ENCODE measurements around the gene FSHB. TPM values are rescaled to one million over a fixed set of nuclear protein-coding genes. Genes with fewer than 3 reads are reported as not detected.

FSHB gene
- polyA plus RNA-seq, 1 donor from 2014 or later: not detected

DNA sequence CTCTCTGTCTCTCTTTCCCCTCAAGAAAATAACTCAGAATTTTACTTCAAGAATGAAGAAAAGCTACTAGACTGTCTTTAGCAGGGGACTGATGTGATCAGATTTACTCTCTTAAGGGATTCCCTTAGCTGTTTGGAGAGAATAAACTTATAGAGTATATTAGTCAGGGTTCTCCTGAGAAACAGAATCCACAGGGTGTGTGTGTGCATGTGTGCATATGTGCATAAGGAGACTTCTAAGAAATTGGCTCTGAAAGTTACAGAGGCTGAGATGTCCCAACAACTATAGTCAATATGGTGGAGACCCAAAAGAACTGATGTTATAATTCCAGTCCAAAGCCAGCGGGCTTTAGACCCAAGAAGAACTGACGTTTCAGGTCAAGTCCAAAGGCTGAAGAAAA lies 49.0 kb downstream of the FSHB start:
- Histone ChIP-seq H3K4me2 (ENCODE audit: low read length) (no peak overlapping the region), H3K36me3 (ENCODE audit: insufficient read depth, low read length) (no peaks in the 10 kb centered on the region), H3K27me3 (ENCODE audit: insufficient read depth, low read depth, low read length) (no peaks in the 10 kb centered on the region), H3K9me2 (ENCODE audit: insufficient read depth, low read length) (no peaks in the 10 kb centered on the region), H4K20me1 (ENCODE audit: insufficient read depth) (no peaks in the 10 kb centered on the region), H3K9me3 (ENCODE audit: low read length) (no peaks in the 10 kb centered on the region), H3K79me2 (replicated peaks; ENCODE audit: insufficient read depth, low read length) (no peaks in the 10 kb centered on the region), H3F3A (ENCODE audit: insufficient read depth, low read length, poor library complexity, severe bottlenecking) (no peaks in the 10 kb centered on the region), H3K9ac (ENCODE audit: low read length) (no peak overlapping the region), H2AFZ (ENCODE audit: low read depth, low read length) (no peak overlapping the region), H3K27ac (ENCODE audit: low read length) (no peak overlapping the region), H3K4me3 (ENCODE audit: low read length) (no peak overlapping the region)
- TF ChIP-seq SMC3 (conservative IDR thresholded peaks at IDR 0.05; ENCODE audit: poor library complexity) (no peak), MXI1 (conservative IDR thresholded peaks at IDR 0.05; ENCODE audit: poor library complexity, severe bottlenecking) (no peak), EP300 (conservative IDR thresholded peaks at IDR 0.05; ENCODE audit: poor library complexity, severe bottlenecking) (no peak), TAF1 (IDR thresholded peaks at IDR 0.05; ENCODE audit: low read depth) (no peak), EZH2 (IDR thresholded peaks at IDR 0.05; ENCODE audit: borderline replicate concordance, insufficient read depth, low read length, poor library complexity, severe bottlenecking) (no peak), RAD21 (conservative IDR thresholded peaks at IDR 0.05) (no peak)
- TF ChIP-seq, protein P1, sequence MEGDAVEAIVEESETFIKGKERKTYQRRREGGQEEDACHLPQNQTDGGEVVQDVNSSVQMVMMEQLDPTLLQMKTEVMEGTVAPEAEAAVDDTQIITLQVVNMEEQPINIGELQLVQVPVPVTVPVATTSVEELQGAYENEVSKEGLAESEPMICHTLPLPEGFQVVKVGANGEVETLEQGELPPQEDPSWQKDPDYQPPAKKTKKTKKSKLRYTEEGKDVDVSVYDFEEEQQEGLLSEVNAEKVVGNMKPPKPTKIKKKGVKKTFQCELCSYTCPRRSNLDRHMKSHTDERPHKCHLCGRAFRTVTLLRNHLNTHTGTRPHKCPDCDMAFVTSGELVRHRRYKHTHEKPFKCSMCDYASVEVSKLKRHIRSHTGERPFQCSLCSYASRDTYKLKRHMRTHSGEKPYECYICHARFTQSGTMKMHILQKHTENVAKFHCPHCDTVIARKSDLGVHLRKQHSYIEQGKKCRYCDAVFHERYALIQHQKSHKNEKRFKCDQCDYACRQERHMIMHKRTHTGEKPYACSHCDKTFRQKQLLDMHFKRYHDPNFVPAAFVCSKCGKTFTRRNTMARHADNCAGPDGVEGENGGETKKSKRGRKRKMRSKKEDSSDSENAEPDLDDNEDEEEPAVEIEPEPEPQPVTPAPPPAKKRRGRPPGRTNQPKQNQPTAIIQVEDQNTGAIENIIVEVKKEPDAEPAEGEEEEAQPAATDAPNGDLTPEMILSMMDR (IDR thresholded peaks at IDR 0.05; ENCODE audit: poor library complexity, severe bottlenecking): no peak
- TF ChIP-seq, protein P2, sequence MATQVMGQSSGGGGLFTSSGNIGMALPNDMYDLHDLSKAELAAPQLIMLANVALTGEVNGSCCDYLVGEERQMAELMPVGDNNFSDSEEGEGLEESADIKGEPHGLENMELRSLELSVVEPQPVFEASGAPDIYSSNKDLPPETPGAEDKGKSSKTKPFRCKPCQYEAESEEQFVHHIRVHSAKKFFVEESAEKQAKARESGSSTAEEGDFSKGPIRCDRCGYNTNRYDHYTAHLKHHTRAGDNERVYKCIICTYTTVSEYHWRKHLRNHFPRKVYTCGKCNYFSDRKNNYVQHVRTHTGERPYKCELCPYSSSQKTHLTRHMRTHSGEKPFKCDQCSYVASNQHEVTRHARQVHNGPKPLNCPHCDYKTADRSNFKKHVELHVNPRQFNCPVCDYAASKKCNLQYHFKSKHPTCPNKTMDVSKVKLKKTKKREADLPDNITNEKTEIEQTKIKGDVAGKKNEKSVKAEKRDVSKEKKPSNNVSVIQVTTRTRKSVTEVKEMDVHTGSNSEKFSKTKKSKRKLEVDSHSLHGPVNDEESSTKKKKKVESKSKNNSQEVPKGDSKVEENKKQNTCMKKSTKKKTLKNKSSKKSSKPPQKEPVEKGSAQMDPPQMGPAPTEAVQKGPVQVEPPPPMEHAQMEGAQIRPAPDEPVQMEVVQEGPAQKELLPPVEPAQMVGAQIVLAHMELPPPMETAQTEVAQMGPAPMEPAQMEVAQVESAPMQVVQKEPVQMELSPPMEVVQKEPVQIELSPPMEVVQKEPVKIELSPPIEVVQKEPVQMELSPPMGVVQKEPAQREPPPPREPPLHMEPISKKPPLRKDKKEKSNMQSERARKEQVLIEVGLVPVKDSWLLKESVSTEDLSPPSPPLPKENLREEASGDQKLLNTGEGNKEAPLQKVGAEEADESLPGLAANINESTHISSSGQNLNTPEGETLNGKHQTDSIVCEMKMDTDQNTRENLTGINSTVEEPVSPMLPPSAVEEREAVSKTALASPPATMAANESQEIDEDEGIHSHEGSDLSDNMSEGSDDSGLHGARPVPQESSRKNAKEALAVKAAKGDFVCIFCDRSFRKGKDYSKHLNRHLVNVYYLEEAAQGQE (IDR thresholded peaks at IDR 0.05; ENCODE audit: borderline replicate concordance): no peak

DNA sequence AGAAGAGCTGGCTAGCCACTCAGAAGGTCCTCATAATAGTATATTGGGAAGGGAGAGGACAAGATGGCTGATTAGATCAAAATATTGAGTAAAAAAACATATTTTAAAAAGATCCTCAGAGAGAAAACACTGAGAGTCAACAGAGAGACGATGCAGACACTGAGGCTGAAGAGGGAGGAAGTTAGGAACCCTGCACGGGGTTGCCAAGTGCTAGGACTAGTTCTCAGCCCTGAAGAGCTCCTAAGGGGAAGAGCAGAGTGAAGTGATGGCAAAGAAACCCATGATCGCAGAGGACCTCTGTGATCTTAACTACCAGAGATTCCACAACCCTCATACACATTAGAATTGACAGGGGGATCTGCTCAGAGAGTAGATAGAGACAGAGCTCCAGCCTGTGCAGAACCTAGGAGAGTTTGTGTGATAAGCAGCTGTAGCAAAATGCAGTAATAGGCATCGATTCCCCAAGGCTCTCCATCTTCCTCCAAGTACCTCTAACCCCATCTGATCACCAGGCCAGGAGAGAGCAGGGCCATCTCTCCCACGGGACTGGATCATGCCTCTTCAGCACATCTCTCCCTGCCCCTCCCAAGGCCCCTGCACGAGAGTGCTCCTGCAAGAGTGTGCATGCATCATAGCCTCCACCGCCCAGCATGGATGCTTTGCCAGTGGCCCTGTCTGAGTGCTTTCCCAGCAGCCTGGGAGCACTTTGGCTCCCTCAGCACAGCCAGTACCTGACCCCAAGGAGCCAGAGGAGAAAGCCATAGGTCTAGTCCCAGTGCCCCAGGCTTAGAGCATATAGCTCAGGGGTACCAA lies 50.9 kb downstream of the FSHB start:
- H2AFZ ChIP-seq (ENCODE audit: low read depth, low read length): no peak overlapping the region
- no peaks in the 10 kb centered on the region for H3K9me2 ChIP-seq (ENCODE audit: insufficient read depth, low read length)
- TF ChIP-seq, protein P2 (IDR thresholded peaks at IDR 0.05; ENCODE audit: borderline replicate concordance): no peak
- TF ChIP-seq SMC3 (conservative IDR thresholded peaks at IDR 0.05; ENCODE audit: poor library complexity) (no peak), EZH2 (IDR thresholded peaks at IDR 0.05; ENCODE audit: borderline replicate concordance, insufficient read depth, low read length, poor library complexity, severe bottlenecking) (no peak), POLR2AphosphoS5 (IDR thresholded peaks at IDR 0.05) (no peak), MXI1 (conservative IDR thresholded peaks at IDR 0.05; ENCODE audit: poor library complexity, severe bottlenecking) (no peak), EP300 (conservative IDR thresholded peaks at IDR 0.05; ENCODE audit: poor library complexity, severe bottlenecking) (no peak), RAD21 (conservative IDR thresholded peaks at IDR 0.05) (no peak), TAF1 (IDR thresholded peaks at IDR 0.05; ENCODE audit: low read depth) (no peak)
- TF ChIP-seq, protein P1 (IDR thresholded peaks at IDR 0.05; ENCODE audit: poor library complexity, severe bottlenecking): no peak
- no peaks in the 10 kb centered on the region for H3F3A ChIP-seq (ENCODE audit: insufficient read depth, low read length, poor library complexity, severe bottlenecking)
- no peak overlapping the region for H3K4me2 ChIP-seq (ENCODE audit: low read length)
- no peak overlapping the region for H3K9ac ChIP-seq (ENCODE audit: low read length)
- no peaks in the 10 kb centered on the region for H3K36me3 ChIP-seq (ENCODE audit: insufficient read depth, low read length)
- H3K27me3 ChIP-seq (ENCODE audit: insufficient read depth, low read depth, low read length): no peaks in the 10 kb centered on the region
- H3K27ac ChIP-seq (ENCODE audit: low read length): no peak overlapping the region
- H3K79me2 ChIP-seq (replicated peaks; ENCODE audit: insufficient read depth, low read length): no peaks in the 10 kb centered on the region
- no peaks in the 10 kb centered on the region for H3K9me3 ChIP-seq (ENCODE audit: low read length)
- H4K20me1 ChIP-seq (ENCODE audit: insufficient read depth): no peaks in the 10 kb centered on the region
- no peak overlapping the region for H3K4me3 ChIP-seq (ENCODE audit: low read length)

Measured in neural cell (in vitro differentiated cells).